ENCODE data around the gene CASK.

DNA sequence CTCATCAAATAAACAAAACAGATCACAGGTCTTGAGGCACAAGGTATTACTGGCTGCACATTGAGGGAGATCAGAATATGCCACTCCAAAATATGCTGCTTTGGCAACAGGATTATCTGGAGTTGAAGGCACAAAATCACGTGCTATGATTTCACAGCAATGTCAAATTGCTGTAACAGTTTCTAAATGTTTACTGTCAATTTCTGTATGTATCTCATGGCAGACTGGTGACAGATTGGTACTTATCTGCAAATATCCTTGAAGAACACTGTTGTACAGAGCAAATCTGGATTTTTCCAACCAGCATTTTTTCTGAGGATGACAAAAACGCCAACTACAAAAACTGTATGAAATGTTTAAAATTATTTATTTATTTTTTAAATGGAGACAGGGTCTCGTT is 172.6 kb downstream of the CASK start:
- TF ChIP-seq CTCF (IDR thresholded peaks at IDR 0.05; ENCODE audit: low read depth, low read length) (no peak), MYC (IDR thresholded peaks at IDR 0.05; ENCODE audit: low read depth, low read length) (no peak)
- TF ChIP-seq, protein P1, sequence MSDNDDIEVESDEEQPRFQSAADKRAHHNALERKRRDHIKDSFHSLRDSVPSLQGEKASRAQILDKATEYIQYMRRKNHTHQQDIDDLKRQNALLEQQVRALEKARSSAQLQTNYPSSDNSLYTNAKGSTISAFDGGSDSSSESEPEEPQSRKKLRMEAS (IDR thresholded peaks at IDR 0.05; ENCODE audit: low read depth, low read length): no peak
